Measurements from ENCODE around the gene GRIN2A.

DNA sequence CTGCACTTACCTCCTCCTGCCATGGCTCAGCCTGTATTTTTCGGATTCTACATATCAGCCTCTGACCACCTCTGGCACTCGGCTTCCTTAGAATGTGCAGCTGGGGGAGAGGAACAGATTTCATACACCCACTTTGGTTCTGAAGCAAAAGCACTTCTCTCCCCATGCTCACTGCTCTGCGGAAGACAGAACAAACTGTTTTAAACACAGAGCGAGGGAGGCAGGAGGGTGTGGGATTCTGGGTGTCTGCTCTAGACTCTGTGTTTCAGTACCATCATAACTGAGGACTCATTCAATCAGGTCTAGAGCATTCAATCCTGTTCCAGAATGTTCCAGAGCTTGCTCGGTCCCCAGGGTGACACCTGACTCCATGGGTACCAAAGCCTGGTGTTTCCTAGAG lies 239.1 kb downstream of the GRIN2A start:
- TF ChIP-seq POLR2A (IDR thresholded peaks at IDR 0.05) = no peak
- TF ChIP-seq, protein P1, sequence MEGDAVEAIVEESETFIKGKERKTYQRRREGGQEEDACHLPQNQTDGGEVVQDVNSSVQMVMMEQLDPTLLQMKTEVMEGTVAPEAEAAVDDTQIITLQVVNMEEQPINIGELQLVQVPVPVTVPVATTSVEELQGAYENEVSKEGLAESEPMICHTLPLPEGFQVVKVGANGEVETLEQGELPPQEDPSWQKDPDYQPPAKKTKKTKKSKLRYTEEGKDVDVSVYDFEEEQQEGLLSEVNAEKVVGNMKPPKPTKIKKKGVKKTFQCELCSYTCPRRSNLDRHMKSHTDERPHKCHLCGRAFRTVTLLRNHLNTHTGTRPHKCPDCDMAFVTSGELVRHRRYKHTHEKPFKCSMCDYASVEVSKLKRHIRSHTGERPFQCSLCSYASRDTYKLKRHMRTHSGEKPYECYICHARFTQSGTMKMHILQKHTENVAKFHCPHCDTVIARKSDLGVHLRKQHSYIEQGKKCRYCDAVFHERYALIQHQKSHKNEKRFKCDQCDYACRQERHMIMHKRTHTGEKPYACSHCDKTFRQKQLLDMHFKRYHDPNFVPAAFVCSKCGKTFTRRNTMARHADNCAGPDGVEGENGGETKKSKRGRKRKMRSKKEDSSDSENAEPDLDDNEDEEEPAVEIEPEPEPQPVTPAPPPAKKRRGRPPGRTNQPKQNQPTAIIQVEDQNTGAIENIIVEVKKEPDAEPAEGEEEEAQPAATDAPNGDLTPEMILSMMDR (IDR thresholded peaks at IDR 0.05) = no peak
